ENCODE measurements around the gene APBA3.

APBA3 gene

GRCh38 chr19:3753631-3754410 lies 7.7 kb downstream of the APBA3 start:
- TF ChIP-seq POLR2AphosphoS5 (IDR thresholded peaks at IDR 0.05; ENCODE audit: low read depth, low read length) (no peak), TAF1 (IDR thresholded peaks at IDR 0.05; ENCODE audit: borderline replicate concordance, low read depth, low read length) (no peak), POLR2A (IDR thresholded peaks at IDR 0.05; ENCODE audit: low read depth, low read length) (no peak)
- no peak for DNase-seq (ENCODE audit: insufficient read length)
- FAIRE-seq = no peak

GRCh38 chr19:3752492-3752891 lies 9.0 kb downstream of the APBA3 start:
- TF ChIP-seq POLR2AphosphoS5 (IDR thresholded peaks at IDR 0.05; ENCODE audit: low read depth, low read length) (no peak), TAF1 (IDR thresholded peaks at IDR 0.05; ENCODE audit: borderline replicate concordance, low read depth, low read length) (no peak), POLR2A (IDR thresholded peaks at IDR 0.05; ENCODE audit: low read depth, low read length) (no peak)
- no peak for FAIRE-seq
- DNase-seq (ENCODE audit: insufficient read length) = no peak

- FAIRE-seq = no peak
- TF ChIP-seq TAF1 (IDR thresholded peaks at IDR 0.05; ENCODE audit: borderline replicate concordance, low read depth, low read length) (no peak), POLR2A (IDR thresholded peaks at IDR 0.05; ENCODE audit: low read depth, low read length) (no peak), POLR2AphosphoS5 (IDR thresholded peaks at IDR 0.05; ENCODE audit: low read depth, low read length) (no peak)
These were observed 10.3 kb downstream of the APBA3 start for GRCh38 chr19:3751236-3751635.

DNA sequence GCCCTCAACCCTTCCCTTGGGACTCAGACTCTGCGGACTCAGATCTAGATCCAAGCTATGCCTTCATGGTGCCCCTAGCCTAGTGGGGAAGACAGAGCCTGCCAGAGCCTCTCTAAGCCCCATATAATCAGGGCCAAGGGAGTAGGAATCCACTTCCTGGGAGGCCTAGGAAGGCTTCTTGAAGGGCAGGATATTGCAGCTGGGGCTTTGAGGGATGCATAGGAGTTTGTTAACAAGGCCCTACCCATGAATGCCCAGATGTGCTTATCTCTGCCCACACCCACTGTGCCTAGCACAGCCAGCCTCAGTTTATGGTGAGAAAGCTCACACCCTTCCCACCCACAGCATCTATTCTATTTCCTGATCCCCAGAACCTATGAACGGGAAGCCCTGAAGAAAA lies 11.3 kb downstream of the APBA3 start:
- TF ChIP-seq TAF1 (IDR thresholded peaks at IDR 0.05; ENCODE audit: borderline replicate concordance, low read depth, low read length) (no peak), POLR2AphosphoS5 (IDR thresholded peaks at IDR 0.05; ENCODE audit: low read depth, low read length) (no peak), POLR2A (IDR thresholded peaks at IDR 0.05; ENCODE audit: low read depth, low read length) (no peak)
- no peak for FAIRE-seq
- no peak for DNase-seq (ENCODE audit: insufficient read length)

More at GRCh38 chr19:3751236-3751635, 10.3 kb downstream of the APBA3 start:
- DNase-seq (ENCODE audit: insufficient read length) = no peak

- no peak for DNase-seq (ENCODE audit: insufficient read length)
- TF ChIP-seq TAF1 (IDR thresholded peaks at IDR 0.05; ENCODE audit: borderline replicate concordance, low read depth, low read length) (no peak), POLR2AphosphoS5 (IDR thresholded peaks at IDR 0.05; ENCODE audit: low read depth, low read length) (no peak), POLR2A (IDR thresholded peaks at IDR 0.05; ENCODE audit: low read depth, low read length) (no peak)
- FAIRE-seq = no peak
These were observed 12.5 kb downstream of the APBA3 start for GRCh38 chr19:3748965-3749364.

DNA sequence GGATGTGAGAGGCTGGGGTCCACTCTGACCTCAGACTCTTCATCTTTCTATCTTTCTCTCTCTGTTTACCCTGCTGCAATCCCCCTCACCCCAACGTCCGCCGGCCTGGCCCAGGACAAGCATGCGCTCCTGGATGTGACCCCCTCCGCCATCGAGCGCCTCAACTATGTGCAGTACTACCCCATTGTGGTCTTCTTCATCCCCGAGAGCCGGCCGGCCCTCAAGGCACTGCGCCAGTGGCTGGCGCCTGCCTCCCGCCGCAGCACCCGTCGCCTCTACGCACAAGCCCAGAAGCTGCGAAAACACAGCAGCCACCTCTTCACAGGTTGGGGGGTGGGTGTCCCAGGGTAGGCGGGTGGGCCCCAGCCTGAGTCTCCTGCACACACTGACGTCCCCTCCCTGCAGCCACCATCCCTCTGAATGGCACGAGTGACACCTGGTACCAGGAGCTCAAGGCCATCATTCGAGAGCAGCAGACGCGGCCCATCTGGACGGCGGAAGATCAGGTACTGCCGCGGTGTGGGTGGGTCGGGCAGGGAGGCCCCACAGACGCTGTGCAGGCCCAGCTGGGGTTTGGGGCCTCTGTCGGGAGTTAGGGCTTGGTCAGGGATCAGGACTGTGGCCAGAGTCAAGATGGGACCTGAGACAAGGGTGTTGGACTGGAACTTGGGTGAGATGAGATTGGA lies 15.0 kb downstream of the APBA3 start:
- FAIRE-seq (no peak), DNase-seq (ENCODE audit: insufficient read length) (no peak)
- no peak for TF ChIP-seq POLR2AphosphoS5 (IDR thresholded peaks at IDR 0.05; ENCODE audit: low read depth, low read length)
- no peak for TF ChIP-seq TAF1 (IDR thresholded peaks at IDR 0.05; ENCODE audit: borderline replicate concordance, low read depth, low read length)
- TF ChIP-seq POLR2A (IDR thresholded peaks at IDR 0.05; ENCODE audit: low read depth, low read length) = no peak

GRCh38 chr19:3745363-3746045 lies 16.0 kb downstream of the APBA3 start:
- DNase-seq (ENCODE audit: insufficient read length) (no peak), FAIRE-seq (no peak)
- TF ChIP-seq TAF1 (IDR thresholded peaks at IDR 0.05; ENCODE audit: borderline replicate concordance, low read depth, low read length) (no peak), POLR2A (IDR thresholded peaks at IDR 0.05; ENCODE audit: low read depth, low read length) (no peak), POLR2AphosphoS5 (IDR thresholded peaks at IDR 0.05; ENCODE audit: low read depth, low read length) (no peak)

GRCh38 chr19:3743486-3743885 lies 18.0 kb downstream of the APBA3 start:
- FAIRE-seq = no peak
- DNase-seq (ENCODE audit: insufficient read length) = no peak
- no peak for TF ChIP-seq TAF1 (IDR thresholded peaks at IDR 0.05; ENCODE audit: borderline replicate concordance, low read depth, low read length)
- no peak for TF ChIP-seq POLR2A (IDR thresholded peaks at IDR 0.05; ENCODE audit: low read depth, low read length)
- no peak for TF ChIP-seq POLR2AphosphoS5 (IDR thresholded peaks at IDR 0.05; ENCODE audit: low read depth, low read length)

- TF ChIP-seq POLR2A (IDR thresholded peaks at IDR 0.05; ENCODE audit: low read depth, low read length) (no peak), TAF1 (IDR thresholded peaks at IDR 0.05; ENCODE audit: borderline replicate concordance, low read depth, low read length) (no peak), POLR2AphosphoS5 (IDR thresholded peaks at IDR 0.05; ENCODE audit: low read depth, low read length) (no peak)
- FAIRE-seq = no peak
These were observed 21.1 kb downstream of the APBA3 start for GRCh38 chr19:3740431-3740830.

DNA sequence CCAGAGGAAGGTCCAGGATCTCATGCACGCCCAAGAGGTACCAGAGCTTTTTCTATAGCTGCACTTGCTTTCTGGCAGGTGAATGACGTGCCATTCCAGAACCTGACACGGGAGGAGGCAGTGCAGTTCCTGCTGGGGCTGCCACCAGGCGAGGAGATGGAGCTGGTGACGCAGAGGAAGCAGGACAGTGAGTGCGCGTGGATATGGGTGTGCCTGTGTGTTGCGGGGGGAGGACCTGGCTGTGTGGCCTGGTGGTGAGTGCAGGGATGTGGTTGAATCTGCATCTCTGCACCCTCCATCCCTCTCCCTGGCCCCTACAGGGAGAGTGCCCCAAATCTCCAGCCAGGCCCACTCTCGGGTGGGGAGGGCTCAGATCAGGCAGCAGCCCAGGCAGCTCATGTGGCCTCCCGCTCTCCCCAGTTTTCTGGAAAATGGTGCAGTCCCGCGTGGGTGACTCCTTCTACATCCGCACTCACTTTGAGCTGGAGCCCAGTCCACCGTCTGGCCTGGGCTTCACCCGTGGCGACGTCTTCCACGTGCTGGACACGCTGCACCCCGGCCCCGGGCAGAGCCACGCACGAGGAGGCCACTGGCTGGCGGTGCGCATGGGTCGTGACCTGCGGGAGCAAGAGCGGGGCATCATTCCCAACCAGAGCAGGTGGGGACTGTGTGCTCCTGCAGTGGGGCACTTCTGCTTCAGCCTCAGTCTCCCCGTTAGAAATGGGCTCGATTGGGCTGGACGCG lies 22.8 kb downstream of the APBA3 start:
- TF ChIP-seq POLR2AphosphoS5 (IDR thresholded peaks at IDR 0.05; ENCODE audit: low read depth, low read length) (no peak), POLR2A (IDR thresholded peaks at IDR 0.05; ENCODE audit: low read depth, low read length) (no peak), TAF1 (IDR thresholded peaks at IDR 0.05; ENCODE audit: borderline replicate concordance, low read depth, low read length) (no peak)
- no peak for DNase-seq (ENCODE audit: insufficient read length)
- no peak for FAIRE-seq

More at GRCh38 chr19:3740431-3740830, 21.1 kb downstream of the APBA3 start:
- no peak for DNase-seq (ENCODE audit: insufficient read length)

All from GM12892 (cell line).